ENCODE measurements around the gene DEXI.

DNA sequence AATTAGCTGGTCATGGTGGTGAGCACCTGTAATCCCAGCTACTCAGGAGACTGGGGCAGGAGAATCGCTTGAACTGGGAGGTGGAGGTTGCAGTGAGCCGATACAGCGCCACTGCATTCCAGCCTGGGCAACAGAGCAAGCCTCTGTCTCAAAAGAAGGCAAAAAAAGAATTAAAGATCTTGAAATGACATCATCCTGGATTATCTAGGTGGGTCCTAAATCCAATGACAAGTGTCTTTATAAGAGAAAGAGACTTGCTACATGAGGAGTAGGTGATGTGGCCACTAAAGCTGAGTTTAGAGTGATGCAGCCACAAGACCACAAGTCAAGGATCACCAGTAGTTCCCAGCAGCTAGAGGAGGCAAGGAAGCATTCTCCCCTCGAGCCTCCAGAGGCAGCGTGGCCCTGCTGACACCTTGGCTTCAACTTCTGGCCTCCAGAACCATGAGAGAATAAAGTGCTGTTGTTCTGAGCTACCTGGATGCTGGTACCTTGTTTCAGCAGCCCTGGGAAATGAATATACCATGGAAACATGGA, 49.4 kb downstream of the DEXI start:
- TF ChIP-seq, protein P1, sequence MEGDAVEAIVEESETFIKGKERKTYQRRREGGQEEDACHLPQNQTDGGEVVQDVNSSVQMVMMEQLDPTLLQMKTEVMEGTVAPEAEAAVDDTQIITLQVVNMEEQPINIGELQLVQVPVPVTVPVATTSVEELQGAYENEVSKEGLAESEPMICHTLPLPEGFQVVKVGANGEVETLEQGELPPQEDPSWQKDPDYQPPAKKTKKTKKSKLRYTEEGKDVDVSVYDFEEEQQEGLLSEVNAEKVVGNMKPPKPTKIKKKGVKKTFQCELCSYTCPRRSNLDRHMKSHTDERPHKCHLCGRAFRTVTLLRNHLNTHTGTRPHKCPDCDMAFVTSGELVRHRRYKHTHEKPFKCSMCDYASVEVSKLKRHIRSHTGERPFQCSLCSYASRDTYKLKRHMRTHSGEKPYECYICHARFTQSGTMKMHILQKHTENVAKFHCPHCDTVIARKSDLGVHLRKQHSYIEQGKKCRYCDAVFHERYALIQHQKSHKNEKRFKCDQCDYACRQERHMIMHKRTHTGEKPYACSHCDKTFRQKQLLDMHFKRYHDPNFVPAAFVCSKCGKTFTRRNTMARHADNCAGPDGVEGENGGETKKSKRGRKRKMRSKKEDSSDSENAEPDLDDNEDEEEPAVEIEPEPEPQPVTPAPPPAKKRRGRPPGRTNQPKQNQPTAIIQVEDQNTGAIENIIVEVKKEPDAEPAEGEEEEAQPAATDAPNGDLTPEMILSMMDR (IDR thresholded peaks at IDR 0.05; ENCODE audit: low read depth, low read length, poor library complexity, severe bottlenecking) = peak; percentile 35
- TF ChIP-seq EZH2phosphoT487 (IDR thresholded peaks at IDR 0.05; ENCODE audit: borderline replicate concordance, low read length) = no peak
